Neural progenitor cell (in vitro differentiated cells): Measurements from ENCODE around the gene NDEL1.

Source experiments
- CTCF ChIP-seq: fragments of 200-600 bp; sonication (generic); IDR thresholded peaks from 2 replicates; pipeline ENCODE4 v1.5.1; 2017; ENCODE audit warnings: antibody characterized with exemption, mild to moderate bottlenecking
- EZH2 ChIP-seq: fragments of 200-600 bp; sonication (generic); IDR thresholded peaks from 2 replicates; pipeline ENCODE4 v1.6.1; 2017; ENCODE audit warnings: antibody characterized with exemption, mild to moderate bottlenecking, moderate library complexity
- EZH2phosphoT487 ChIP-seq: fragments of 200-600 bp; sonication (generic); IDR thresholded peaks from 2 replicates; pipeline ENCODE4 v1.6.1; 2017; ENCODE audit warnings: antibody characterized with exemption

DNA sequence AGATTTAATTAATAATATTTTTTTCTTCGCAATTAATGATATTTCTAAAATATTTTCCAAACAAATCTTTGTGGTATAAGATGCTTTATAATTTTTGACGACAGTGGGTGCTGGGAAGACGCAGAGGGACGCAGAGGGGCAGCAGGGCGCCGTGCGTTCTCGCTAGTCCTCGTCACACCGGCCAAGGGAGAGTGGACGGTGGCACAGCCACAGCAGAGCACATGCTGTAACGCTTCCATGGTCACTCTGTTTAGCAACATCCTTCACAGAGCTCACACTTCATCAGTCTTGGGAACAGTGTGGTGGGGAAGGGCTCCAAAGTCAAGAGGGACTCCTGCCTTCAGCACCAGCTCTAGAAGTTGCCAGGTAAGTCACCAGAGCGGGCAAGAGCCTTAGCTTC lies 60.4 kb downstream of the NDEL1 start:
- no peak for TF ChIP-seq CTCF
- no peak for TF ChIP-seq EZH2
- TF ChIP-seq EZH2phosphoT487, result no peak
